K562 (cell line): Measurements from ENCODE around the gene SLC35B4. TPM values are rescaled to one million over a fixed set of nuclear protein-coding genes. Genes with fewer than 3 reads are reported as not detected.

Experiments
- CCNT2 ChIP-seq: IDR thresholded peaks from 2 replicates; pipeline ENCODE4 v1.6.1; 2011; ENCODE audit warnings: borderline replicate concordance, low read depth, mild to moderate bottlenecking, moderate library complexity, mixed read lengths, low read length; ENCODE audit not compliant: insufficient read length; ENCODE audit errors: extremely low read depth
- DDX20 ChIP-seq: fragments of 450-650 bp; IDR thresholded peaks from 2 replicates; pipeline ENCODE4 v1.6.1; 2016; ENCODE audit warnings: missing genetic modification characterization, low read depth, mild to moderate bottlenecking, missing compliant biosample characterization, moderate library complexity
- E2F8 ChIP-seq: fragments of 450-650 bp; IDR thresholded peaks from 2 replicates; pipeline ENCODE4 v1.7.1; 2018; ENCODE audit warnings: mild to moderate bottlenecking, low read depth; ENCODE audit not compliant: partially characterized antibody
- GATAD2A ChIP-seq: fragments of 450-650 bp; IDR thresholded peaks from 2 replicates; pipeline ENCODE4 v1.6.1; 2017
- MAFF ChIP-seq: IDR thresholded peaks from 2 replicates; pipeline ENCODE4 v1.6.1; 2012; ENCODE audit warnings: low read length, improper control_type of control experiment
- MAZ ChIP-seq, 2 experiments: fragments of 450-650 bp in 1 of 2; sonication (generic) in 1 of 2; formaldehyde crosslinking; IDR thresholded peaks in 1 of 2; conservative IDR thresholded peaks in 1 of 2; 2 replicates each; pipeline versions ENCODE4 v1.4.0 to v1.5.0; 2020; ENCODE audit warnings: mild to moderate bottlenecking in 1 of 2, missing genetic modification reagents in 1 of 2
- MEF2D ChIP-seq: conservative IDR thresholded peaks from 2 replicates; pipeline ENCODE4 v1.6.1; 2016; ENCODE audit warnings: low read depth, missing genetic modification characterization, missing compliant biosample characterization
- PHB ChIP-seq: fragments of 250-450 bp; sonication (Bioruptor Pico); IDR thresholded peaks from 2 replicates; pipeline ENCODE4 v1.5.0; 2021
- PHF21A ChIP-seq: fragments of 450-650 bp; IDR thresholded peaks from 2 replicates; pipeline ENCODE4 v1.6.1; 2017; ENCODE audit warnings: low read depth, borderline replicate concordance
- RAD21 ChIP-seq, 2 experiments: fragments of 250-450 bp in 1 of 2; fragments of 450-650 bp in 1 of 2; sonication (Bioruptor Pico) in 1 of 2; formaldehyde crosslinking in 1 of 2; IDR thresholded peaks in 1 of 2; conservative IDR thresholded peaks in 1 of 2; 2 replicates each; pipeline versions ENCODE4 v1.4.0 to v1.8.0; 2020 to 2022; ENCODE audit warnings: mild to moderate bottlenecking in 2 of 2, moderate library complexity in 1 of 2
- SMARCB1 ChIP-seq: IDR thresholded peaks from 2 replicates; pipeline ENCODE4 v1.6.1; 2011; ENCODE audit warnings: improper control_type of control experiment, low read depth; ENCODE audit not compliant: insufficient read length
- YBX1 ChIP-seq: fragments of 450-650 bp; IDR thresholded peaks from 2 replicates; pipeline ENCODE4 v1.7.1; 2016; ENCODE audit warnings: mild to moderate bottlenecking
- ZBTB2 ChIP-seq: fragments of 450-650 bp; IDR thresholded peaks from 2 replicates; pipeline ENCODE4 v1.6.1; 2016; ENCODE audit warnings: antibody characterized with exemption
- ZFP1 ChIP-seq: fragments of 450-650 bp; formaldehyde crosslinking; IDR thresholded peaks from 2 replicates; pipeline ENCODE4 v1.4.0; 2020; ENCODE audit warnings: mild to moderate bottlenecking, mixed read lengths
- ZNF232 ChIP-seq: sonication (generic); formaldehyde crosslinking; IDR thresholded peaks from 2 replicates; pipeline ENCODE4 v1.8.0; 2022; ENCODE audit warnings: mild to moderate bottlenecking, missing genetic modification reagents
- ZNF384 ChIP-seq: IDR thresholded peaks from 2 replicates; pipeline ENCODE4 v1.6.1; 2012; ENCODE audit warnings: low read depth, low read length, improper control_type of control experiment
- ZNF764 ChIP-seq: fragments of 250-450 bp; sonication (Bioruptor Pico); IDR thresholded peaks from 2 replicates; pipeline ENCODE4 v1.4.0; 2020; ENCODE audit warnings: low read depth, mild to moderate bottlenecking, moderate library complexity
- polyA plus RNA-seq, 8 experiments: library from polyadenylated mRNA; depleted of rRNA in 4 of 8; stranded (reverse) in 5 of 8; unstranded in 3 of 8; fragments of >200 nt; fragmentation: Nextera tagmentation in 2 of 8; fragmentation: Illumina TruSeq in 1 of 8; extraction: Ambion mirVana in 2 of 8; extraction: Trizol in 1 of 8; gene quantifications; 2 replicates each; pipeline versions ENCODE4 v1.2.1 to v1.2.3, GENCODE V29; 2011 to 2014; ENCODE audit warnings: inconsistent platforms in 1 of 8, missing spikeins in 1 of 8
- total RNA-seq, 7 experiments: library from RNA; depleted of rRNA in 6 of 7; stranded (reverse); fragments of >200 nt in 6 of 7; fragmentation: Illumina TruSeq in 2 of 7; extraction: Trizol in 2 of 7; gene quantifications; 2 replicates each; pipeline versions ENCODE4 v1.2.1 to v1.2.3, GENCODE V29; 2011 to 2021; ENCODE audit warnings: low replicate concordance in 1 of 7
- TF ChIP-seq, protein P1 (sequence below): fragments of 450-650 bp; IDR thresholded peaks from 2 replicates; pipeline ENCODE4 v1.6.1; 2017; ENCODE audit warnings: mild to moderate bottlenecking, moderate library complexity

Gene SLC35B4
- total and polyA plus RNA-seq, 9 of the 15 experiments (the other 6 are each of a cell fraction or from before 2014, with no cell fraction given): 6.1 to 34.9 (median 17.6) TPM

GRCh38 chr7:134362587-134363483 is 46.1 kb upstream of the SLC35B4 start (continued):
- TF ChIP-seq ZNF764 (CRISPR knock-in tag): no peak
- TF ChIP-seq CCNT2: no peak
- TF ChIP-seq, protein P1, sequence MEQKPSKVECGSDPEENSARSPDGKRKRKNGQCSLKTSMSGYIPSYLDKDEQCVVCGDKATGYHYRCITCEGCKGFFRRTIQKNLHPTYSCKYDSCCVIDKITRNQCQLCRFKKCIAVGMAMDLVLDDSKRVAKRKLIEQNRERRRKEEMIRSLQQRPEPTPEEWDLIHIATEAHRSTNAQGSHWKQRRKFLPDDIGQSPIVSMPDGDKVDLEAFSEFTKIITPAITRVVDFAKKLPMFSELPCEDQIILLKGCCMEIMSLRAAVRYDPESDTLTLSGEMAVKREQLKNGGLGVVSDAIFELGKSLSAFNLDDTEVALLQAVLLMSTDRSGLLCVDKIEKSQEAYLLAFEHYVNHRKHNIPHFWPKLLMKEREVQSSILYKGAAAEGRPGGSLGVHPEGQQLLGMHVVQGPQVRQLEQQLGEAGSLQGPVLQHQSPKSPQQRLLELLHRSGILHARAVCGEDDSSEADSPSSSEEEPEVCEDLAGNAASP: no peak
- TF ChIP-seq PHF21A: no peak
- TF ChIP-seq MAZ (CRISPR knock-in tag; conservative IDR thresholded peaks at IDR 0.05 in 1 of 2, IDR thresholded peaks at IDR 0.05 in 1 of 2): peak in 1 of 2 experiments; percentile 30; a peak in 1 of 4 replicates
- TF ChIP-seq MEF2D (tag): no peak
- no peak for TF ChIP-seq ZNF232
- no peak for TF ChIP-seq RAD21 (CRISPR knock-in tag; conservative IDR thresholded peaks at IDR 0.05 in 1 of 2, IDR thresholded peaks at IDR 0.05 in 1 of 2)
- TF ChIP-seq GATAD2A: no peak
- no peak for TF ChIP-seq YBX1
- TF ChIP-seq PHB (CRISPR knock-in tag): no peak
- TF ChIP-seq ZFP1 (CRISPR knock-in tag): 0 out of 2 replicates have a peak, but pooled peaks have one; percentile 15
- no peak for TF ChIP-seq ZNF384
- TF ChIP-seq SMARCB1: no peak
- peak; percentile 68; the same call in 1 of the 2 replicates for TF ChIP-seq DDX20 (tag)
- TF ChIP-seq ZBTB2: no peak
- no peak for TF ChIP-seq E2F8
- TF ChIP-seq MAFF: no peak
